Measurements from ENCODE around the gene DUS2.
"Not testable (repeated sequence)": the region's sequence is repeated elsewhere in the genome, so short reads cannot be mapped to it uniquely, and the experiment has no call there.

Gene DUS2

GRCh38 chr16:68022728-68023537, at the start of gene DUS2, which contains the start of gene DDX28:
DUS2 (plus strand) TSS chr16:68023284; CDS start chr16:68038024, 14,740 bp downstream.
DDX28 (minus strand) TSS chr16:68023232; CDS start chr16:68023202, 30 bp downstream.
- DNase-seq (ENCODE audit: low spot score), result peak; percentile 77

- DNase-seq (ENCODE audit: low spot score), result no peak
These were observed 47.6 kb upstream of the DUS2 start for GRCh38 chr16:67975321-67976105.

GRCh38 chr16:67976205-67976604, 46.9 kb upstream of the DUS2 start:
- no peak for DNase-seq (ENCODE audit: low spot score)

DNA sequence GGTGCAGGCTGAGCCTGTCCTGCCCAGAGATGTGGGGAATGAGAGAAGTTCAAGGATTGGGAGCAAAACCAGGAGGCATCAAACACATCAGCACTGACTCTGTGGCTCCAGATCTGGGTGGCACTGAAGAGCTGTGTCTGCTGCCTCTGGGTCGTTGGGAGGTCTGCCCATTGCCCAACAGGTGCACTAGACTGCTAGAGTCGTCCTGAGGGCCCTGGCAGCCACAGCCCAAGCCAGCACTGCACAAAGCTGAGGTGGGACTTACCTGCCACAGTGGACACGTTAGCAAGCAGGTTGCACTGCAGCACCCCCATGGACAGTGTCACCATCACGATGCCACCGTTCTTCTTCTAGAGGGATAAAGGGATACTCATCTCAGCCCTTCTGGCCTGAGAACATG, 46.1 kb upstream of the DUS2 start:
- no peak for DNase-seq (ENCODE audit: low spot score)

DNA sequence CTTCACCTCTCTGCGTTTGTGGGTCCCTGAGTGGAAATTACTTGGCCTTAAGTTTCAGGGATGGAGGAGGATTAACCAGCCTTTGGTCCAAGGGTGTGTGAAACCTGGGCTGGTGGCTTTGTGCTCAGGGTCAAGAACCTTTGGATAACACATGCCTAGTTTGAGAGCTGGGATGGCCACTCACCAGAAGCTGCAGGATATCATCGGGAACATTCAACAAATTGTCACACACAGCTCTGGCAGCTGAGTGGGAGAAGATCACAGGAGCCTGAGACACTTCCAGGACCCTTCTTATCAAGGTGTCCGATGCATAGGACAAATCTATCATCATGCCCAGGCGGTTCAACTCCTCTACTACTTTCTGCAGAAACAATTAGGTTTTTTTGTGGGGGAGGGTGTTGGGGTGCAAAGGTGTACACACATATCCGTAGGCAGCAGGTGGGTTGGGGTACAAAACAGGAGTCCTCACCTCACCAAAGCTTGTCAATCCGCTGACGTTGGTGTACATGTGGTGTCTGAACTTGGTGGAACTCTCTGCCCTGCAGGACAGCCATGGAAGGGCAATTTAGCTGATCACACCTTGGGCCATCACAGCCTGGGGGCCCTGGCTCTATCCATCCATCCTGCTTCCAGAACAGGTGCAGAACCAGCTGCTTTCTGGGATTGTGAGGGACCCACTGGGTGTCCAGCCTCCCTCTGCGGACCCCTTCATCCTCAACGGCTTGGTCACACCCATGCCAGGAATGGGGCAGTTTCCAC, 45.4 kb upstream of the DUS2 start:
- DNase-seq (ENCODE audit: low spot score), result no peak

GRCh38 chr16:67979955-67980678, 43.0 kb upstream of the DUS2 start, which contains the start of gene DPEP3:
DPEP3 (minus strand) TSS chr16:67980499; CDS start chr16:67980380, 119 bp downstream.
- DNase-seq (ENCODE audit: low spot score), result no peak

- no peak for DNase-seq (ENCODE audit: low spot score)
These were observed 40.9 kb upstream of the DUS2 start for GRCh38 chr16:67982011-67982696.

DNA sequence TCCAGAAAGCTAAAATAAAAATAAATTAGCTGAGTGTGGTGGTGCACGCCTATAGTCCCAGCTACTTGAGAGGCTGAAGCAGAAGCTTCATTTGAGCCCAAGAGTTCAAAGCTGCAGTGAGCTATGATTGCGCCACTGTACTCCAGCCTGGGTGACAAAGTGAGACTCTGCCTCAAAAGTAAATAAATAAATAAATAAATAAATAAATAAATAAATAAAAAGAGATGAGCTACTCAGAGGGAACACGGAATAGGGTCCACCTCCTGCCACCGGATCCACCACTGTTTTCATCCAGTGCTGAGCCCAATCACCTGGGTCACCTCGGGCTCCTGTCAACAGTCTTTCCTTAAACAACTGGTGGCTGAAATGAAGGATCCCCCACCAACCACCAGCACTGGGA, 36.1 kb upstream of the DUS2 start:
- DNase-seq (ENCODE audit: low spot score), result no peak

DNA sequence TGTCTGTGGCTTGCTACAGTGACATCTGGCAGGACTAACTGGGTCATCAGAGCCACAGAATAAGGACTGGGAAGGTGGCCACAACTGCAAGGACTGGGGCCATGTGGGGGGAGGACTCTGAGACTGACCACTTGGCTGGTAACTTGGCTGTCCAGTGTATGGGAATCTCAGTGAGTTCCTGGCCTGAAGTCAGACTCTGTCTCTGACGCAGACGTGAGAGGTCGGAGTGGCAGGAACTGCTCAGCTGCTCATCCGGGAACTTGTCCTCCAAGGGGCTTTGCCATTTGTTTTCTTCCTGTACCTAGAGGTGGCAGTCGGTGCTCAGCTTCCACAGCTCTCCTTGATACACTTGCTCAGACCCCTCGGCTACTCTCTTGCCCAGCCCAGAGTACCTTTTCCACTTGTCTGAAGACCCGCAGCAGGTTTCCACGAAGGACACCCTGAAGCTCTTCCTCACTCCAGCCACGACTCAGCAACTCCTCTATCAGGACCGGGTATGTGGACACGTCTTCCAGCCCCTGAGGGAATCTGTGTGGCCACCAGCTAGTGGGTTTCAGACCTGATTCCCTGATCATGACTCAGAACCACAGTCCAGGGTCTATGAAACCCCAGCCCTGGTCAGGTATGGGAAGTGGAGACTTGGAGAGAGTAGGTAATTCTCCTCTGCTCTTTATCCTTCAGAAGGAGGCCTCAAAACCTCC, 35.5 kb upstream of the DUS2 start:
- DNase-seq (ENCODE audit: low spot score), result no peak

GRCh38 chr16:67988675-67989074, 34.4 kb upstream of the DUS2 start:
- DNase-seq (ENCODE audit: low spot score), result no peak

GRCh38 chr16:67989322-67990017, 33.6 kb upstream of the DUS2 start:
- no peak for DNase-seq (ENCODE audit: low spot score)

DNA sequence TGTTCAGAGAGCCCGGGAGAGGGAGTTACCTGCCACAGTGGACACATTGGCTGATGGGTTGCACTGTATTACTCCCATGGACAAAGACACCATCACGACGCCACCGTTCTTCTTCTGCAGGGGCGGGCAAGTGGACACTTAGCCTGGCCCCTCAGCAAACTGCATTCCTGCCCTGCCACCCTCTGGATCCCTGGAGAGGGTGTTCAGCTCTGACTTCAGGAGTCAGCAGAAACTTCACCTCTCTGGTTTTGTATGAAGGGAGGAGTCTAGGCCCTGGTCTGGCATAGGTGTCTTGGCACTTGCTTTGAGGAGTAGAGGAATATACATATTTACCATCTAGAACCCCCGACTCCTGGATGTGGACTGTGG, 33.1 kb upstream of the DUS2 start:
- DNase-seq (ENCODE audit: low spot score), result no peak

- no peak for DNase-seq (ENCODE audit: low spot score)
These were observed 30.4 kb upstream of the DUS2 start for GRCh38 chr16:67992661-67993206.

- DNase-seq (ENCODE audit: low spot score), result peak; percentile 90
These were observed 29.7 kb upstream of the DUS2 start for GRCh38 chr16:67993207-67994039.

DNA sequence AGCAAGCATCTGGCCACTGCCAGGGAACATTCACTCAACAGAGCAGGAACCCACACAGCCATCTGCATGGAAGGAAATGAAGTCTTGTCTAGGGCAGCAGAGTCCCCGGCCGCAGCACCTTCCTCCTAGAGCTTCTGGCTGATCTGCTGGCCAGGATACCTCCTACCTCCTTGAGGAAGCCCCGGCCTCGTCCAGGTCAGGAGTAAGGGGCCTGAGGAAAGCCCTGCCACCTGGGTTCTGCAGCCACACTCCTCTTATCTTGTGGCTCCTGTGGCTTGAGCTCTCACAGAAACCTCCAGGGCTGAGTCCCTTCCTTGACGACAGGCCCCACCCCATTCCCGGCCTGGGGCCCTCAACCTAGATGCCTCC, 29.1 kb upstream of the DUS2 start:
- not testable (repeated sequence) for DNase-seq (ENCODE audit: low spot score)

GRCh38 chr16:67995423-67995822, 27.7 kb upstream of the DUS2 start:
- DNase-seq (ENCODE audit: low spot score), result no peak

GRCh38 chr16:67996666-67997065, 26.4 kb upstream of the DUS2 start:
- no peak for DNase-seq (ENCODE audit: low spot score)

DNA sequence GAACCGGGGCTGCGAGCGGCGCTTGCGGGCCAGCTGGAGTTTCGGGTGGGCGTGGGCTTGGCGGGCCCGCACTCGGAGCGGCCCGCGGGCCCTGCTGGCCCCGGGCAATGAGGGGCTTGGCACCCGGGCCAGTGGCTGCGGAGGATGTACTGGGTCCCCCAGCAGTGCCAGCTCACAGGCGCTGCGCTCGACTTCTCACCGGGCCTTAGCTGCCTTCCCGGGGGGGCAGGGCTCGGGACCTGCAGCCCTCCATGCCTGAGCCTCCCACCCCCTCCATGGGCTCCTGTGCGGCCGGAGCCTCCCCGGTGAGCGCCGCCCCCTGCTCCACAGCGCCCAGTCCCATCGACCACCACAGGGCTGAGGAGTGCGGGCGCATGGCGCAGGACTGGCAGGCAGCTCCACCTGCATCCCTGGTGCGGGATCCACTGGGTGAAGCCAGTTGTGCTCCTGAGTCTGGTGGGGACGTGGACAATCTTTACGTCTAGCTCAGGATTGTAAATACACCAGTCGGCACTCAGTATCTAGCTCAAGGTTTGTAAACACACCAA, 24.8 kb upstream of the DUS2 start:
- DNase-seq (ENCODE audit: low spot score), result not testable (repeated sequence)
